Limb (tissue), 2 donors: ENCODE results near the gene DDX1.

Source experiments
- DNase-seq, 2 donors: peaks; one replicate each; pipeline ENCODE4 v3.0.0-alpha.2; 2016; ENCODE audit errors: extremely low spot score in 2 of 2

DDX1 gene

DNA sequence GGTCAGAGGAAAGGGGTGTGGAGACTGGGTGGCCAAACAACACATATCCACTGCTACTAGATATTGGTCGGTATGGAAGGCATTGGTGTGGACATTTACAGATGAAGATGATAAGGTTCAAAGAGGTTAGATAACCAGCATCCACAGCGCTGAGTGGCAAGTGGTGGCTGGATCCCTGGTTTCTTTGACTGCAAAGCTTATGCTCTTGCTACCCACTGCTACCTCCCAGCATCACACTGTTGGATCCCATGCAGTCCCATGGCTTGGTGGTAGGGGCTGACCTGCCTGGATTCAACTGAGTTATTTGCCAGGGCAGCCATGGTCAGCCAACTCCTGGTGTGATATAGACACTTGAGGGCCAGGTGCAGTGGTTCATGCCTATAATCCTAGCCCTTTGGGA lies 53.6 kb downstream of the DDX1 start:
- no peak for DNase-seq

DNA sequence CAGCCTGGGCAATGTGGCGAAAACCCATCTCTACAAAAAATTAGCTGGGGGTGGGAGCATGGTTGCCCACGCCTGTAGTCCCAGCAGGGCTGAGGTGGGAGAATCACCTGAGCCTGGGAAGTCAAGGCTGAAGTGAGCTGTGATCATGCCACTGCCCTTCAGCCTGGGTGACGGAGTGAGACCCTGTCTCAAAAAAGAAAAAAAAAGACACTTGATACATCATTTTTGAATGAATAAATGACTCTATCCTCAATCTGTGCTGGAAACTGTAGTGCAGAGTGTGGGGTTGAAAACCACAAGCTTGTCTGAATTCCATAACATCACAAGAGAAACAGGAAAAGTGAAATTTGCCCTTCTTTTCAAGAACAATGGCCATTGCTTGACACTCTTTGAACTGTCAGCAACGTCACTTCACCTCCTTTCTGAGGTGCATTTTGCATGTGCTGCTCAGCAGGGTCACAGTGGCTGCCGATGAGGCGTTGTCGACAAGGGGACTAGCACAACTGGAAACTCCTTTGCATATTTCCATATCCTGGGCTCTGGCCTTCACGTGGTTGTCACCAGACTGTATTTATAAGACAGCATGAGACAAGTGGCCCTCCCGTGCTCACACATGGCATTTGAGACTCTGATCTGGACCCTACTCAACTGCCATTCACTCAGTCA lies 54.2 kb downstream of the DDX1 start:
- DNase-seq, result no peak

- no peak for DNase-seq
These were observed 55.0 kb downstream of the DDX1 start for GRCh38 chr2:15646661-15647060.

GRCh38 chr2:15647622-15648590 lies 56.2 kb downstream of the DDX1 start:
- DNase-seq, result peak in 1 of 2 donors; percentile 20

- peak in 1 of 2 donors; percentile 12 for DNase-seq
These were observed 57.2 kb downstream of the DDX1 start for GRCh38 chr2:15648593-15649525.

DNA sequence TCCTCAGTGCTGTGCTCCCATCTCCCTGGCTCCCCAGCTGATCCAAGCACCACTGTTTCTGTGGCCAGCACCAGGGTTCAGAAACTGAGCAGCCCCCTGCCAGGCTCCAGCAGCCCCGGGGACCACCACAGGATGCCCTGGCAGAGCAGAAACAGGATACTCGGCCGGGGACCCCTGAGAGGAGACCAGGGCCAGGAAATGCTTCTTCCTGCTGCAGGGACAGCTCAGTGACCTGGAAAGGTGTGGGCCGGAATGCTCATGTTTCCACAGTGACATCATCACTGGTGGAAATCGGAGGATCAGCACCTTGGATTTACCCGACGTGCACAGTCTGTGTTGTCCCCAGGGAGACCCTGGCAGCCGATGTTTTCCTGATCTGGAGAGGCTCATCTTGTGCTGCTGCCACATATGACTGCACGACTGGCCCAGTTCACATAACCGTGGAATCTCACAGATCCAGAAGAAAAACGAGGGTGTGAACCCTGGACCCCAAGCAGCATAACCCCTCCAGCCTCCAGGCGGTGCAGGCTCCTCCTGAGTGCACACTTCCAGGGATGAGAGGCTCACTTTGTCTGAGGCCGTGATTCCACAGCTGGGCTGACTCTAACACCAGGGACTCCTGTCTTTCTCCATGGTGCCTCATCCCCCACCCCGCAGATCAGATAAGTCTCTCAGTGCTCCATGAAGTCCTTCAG lies 58.0 kb downstream of the DDX1 start:
- DNase-seq, result peak in 1 of 2 donors; percentile 19

GRCh38 chr2:15650616-15651366 lies 59.1 kb downstream of the DDX1 start:
- DNase-seq, result peak in 1 of 2 donors; percentile 23

GRCh38 chr2:15651367-15651727 lies 59.7 kb downstream of the DDX1 start:
- DNase-seq, result no peak

DNA sequence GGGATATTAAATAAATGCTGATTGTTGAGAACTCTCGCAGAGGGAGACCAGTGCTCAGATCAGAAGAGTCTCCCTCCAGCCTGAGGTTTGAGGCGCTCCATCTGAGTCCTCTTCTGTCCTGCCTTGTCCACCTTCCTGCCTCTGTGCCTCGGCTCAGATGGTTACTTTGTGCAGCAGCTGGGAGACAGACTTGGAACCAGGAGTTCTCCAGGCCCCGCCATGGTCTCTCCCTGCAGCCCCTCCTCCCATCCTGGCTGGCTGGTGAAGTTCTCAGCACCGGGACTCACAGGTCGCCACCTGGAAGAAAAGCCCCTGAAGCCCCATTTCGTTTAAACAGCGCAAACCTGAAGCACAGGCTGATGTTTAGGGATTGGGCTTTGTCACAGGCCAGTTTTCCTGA lies 60.6 kb downstream of the DDX1 start:
- DNase-seq, result peak in 1 of 2 donors; percentile 14

GRCh38 chr2:15652801-15653200 lies 61.1 kb downstream of the DDX1 start:
- peak in 1 of 2 donors; percentile 15 for DNase-seq

GRCh38 chr2:15653806-15654726 lies 62.4 kb downstream of the DDX1 start:
- no peak for DNase-seq

DNA sequence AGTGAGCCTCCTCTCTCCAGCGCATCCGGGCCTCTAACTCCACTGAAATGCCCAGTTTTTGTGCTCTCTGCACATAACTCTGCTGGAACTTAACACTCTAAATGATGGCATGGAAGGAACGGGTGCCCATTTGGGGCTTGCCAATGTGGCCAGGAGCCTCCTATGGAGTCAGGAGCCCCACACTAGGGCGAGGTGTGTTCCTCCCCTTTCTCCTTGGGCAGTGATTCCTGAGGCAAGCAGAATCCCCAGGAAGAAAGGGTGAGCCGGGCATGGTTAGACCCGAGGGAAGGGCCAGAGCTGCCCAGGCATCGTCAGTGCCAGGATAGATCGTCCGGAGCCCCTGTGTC lies 63.0 kb downstream of the DDX1 start:
- no peak for DNase-seq

DNA sequence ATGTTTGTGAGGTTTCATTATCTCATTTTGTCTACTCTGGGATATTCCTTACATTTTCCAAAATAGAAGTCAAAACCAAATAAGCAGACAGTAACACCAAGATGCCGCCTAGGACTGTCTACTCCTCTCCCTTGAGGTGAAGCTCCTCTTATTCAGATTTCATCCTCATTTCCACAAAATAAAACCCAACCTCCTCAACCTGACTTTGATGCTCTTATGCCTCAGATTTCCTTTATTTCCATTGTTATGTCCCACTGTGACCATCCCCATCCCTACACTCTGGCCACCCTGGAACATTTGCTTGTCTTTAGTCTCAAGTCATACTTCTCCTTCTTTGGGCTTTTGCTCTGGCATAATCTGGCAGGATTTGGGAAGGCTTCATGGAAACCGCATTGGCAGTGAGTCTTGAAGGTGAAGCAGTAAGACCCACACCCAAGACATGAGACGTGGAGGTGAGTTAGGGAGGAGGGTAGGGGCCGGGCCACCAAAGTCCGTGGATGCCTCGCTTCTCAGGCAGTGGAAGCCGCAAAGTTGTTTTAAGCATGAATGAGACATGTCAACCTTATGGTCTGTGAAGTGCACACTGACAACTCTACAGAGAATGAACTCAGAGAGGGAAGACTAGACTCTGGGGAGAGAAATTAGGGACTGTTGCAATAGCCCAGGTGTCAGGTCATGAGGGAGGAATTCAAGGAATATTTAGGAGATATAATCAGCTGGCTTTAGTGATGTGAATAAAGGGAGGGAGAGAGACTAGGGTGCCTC lies 63.6 kb downstream of the DDX1 start:
- DNase-seq, result no peak

DNA sequence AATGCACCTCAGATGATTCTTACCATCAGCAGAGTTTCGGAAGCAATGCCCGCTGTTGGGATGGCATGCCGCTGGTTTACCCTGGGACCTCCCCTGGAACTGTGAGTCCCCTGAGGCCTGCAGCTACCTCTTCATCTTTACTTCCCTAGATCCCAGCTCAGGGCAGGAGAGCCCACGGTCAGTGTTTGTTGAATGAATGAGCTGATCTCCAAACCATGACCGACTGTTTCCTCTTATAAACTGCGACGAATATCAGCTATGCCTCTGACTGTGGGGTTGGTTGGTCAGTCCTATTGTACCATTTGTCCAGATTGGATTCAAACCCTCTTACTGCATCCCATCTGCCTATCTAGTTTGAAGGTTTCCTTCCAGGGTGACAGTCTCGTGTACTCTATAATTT lies 64.4 kb downstream of the DDX1 start:
- no peak for DNase-seq

DNA sequence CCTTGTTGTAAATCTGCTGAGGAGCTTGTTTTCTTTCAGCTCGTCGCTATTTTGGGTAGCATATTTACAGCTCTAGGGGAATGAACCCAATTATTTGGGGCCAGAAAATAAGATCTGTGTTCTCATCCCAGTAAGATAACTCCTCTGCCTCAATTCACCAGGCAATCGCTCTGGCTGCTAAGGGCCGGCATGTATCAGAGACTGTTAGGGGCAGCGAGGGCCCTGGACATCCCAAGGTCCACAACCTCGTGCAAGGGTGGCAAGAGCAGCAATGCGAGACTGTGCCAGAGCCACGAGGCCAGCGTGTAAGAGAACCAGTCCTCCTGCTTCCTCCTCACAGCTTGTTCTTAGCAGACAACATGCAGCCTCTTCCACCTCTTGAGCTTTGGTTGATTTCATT lies 66.1 kb downstream of the DDX1 start:
- DNase-seq, result no peak

DNA sequence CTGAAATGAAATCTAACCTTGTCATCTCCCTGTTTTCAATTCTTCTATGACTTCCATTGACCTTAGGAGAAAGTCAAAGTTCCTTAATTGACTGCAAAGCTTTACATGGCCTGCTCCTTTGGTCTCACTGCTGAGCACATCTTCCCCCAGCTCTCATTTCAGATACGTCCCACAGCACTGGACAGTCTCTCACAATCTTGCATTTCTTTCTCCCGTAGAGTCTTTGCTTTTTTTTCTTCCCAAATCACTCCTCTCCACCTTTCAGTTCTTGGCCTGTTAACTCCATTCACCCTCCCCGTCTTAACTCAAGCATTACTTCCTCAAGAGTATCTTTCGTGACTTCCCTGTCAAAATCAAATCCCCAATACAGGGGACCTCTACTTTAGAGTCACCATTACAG lies 67.2 kb downstream of the DDX1 start:
- DNase-seq, result no peak

DNA sequence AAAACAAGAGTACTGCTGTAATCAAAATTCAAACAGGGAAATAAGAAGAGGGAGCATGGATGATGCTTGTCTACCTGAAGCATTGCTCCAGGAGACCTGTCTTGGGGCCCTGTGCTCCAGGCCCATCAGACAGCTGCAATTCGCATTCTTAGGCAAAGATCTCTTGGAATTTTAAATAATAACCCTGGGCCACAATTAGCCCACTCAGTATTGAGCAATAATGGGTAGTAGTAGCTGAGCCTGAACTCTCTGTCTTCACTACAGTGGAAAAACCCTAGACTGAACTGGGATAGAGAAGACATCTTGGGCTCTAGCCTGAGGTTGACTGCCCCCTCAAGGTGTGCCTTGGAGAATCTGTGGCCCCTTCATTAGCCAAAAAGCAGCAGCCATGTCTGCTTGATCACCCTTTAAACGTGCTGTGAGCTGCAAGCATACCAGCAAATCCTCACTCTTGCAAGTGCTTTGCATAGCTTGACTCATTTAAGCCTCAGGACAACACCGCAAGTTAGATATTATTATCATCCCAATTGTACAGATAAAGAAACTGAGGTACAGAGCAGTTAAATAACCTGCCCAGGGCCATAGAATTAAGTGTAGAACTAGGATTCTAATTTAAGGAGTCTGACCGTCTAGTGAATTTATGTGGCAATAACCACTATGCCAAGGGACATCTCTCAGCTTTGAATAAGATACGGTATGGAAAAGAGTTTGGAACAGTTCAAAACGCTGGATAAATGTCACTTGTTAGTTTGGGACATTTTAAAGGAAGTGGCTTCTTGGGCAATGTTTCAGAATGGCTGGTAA lies 69.0 kb downstream of the DDX1 start:
- DNase-seq, result no peak

- DNase-seq, result no peak
These were observed 69.6 kb downstream of the DDX1 start for GRCh38 chr2:15661295-15661569.
